DND-41 (cell line): Measurements from ENCODE around the gene CRYBG1.

Experiments
- EZH2 ChIP-seq: IDR thresholded peaks from 3 replicates; pipeline ENCODE4 v1.6.1; 2012; ENCODE audit warnings: borderline replicate concordance, low read depth, mild to moderate bottlenecking, moderate library complexity, low read length, inconsistent platforms; ENCODE audit not compliant: severe bottlenecking
- TF ChIP-seq, protein P1 (sequence below): IDR thresholded peaks from 2 replicates; pipeline ENCODE4 v1.5.1; 2012; ENCODE audit warnings: borderline replicate concordance, low read length, moderate library complexity, mild to moderate bottlenecking; ENCODE audit not compliant: poor library complexity, severe bottlenecking; ENCODE audit errors: extremely low read depth

DNA sequence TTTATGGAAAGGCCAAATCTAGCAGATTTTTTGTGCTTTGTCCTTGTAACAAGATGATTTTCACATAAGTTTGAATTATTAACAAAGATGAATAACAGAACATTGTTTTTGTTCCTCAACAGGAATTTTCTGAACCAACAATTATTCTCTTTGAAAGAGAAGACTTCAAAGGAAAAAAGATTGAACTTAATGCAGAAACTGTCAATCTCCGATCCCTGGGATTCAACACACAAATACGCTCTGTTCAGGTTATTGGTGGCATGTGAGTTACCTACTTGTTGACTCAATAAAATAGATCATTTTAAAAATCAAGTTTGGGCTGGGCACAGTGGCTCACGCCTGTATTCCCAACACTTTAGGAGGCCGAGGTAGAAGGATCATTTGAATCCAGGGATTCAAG lies 197.8 kb downstream of the CRYBG1 start:
- TF ChIP-seq, protein P1, sequence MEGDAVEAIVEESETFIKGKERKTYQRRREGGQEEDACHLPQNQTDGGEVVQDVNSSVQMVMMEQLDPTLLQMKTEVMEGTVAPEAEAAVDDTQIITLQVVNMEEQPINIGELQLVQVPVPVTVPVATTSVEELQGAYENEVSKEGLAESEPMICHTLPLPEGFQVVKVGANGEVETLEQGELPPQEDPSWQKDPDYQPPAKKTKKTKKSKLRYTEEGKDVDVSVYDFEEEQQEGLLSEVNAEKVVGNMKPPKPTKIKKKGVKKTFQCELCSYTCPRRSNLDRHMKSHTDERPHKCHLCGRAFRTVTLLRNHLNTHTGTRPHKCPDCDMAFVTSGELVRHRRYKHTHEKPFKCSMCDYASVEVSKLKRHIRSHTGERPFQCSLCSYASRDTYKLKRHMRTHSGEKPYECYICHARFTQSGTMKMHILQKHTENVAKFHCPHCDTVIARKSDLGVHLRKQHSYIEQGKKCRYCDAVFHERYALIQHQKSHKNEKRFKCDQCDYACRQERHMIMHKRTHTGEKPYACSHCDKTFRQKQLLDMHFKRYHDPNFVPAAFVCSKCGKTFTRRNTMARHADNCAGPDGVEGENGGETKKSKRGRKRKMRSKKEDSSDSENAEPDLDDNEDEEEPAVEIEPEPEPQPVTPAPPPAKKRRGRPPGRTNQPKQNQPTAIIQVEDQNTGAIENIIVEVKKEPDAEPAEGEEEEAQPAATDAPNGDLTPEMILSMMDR = no peak
- TF ChIP-seq EZH2 = no peak
